GM12891 (cell line): Measurements from ENCODE around the gene RUNX3.

Experiments
- POLR2A ChIP-seq: IDR thresholded peaks from 2 replicates; pipeline ENCODE4 v1.6.1; 2011; ENCODE audit warnings: low read depth, low read length, control low read depth
- POLR2AphosphoS5 ChIP-seq: IDR thresholded peaks from 2 replicates; pipeline ENCODE4 v1.6.1; 2011; ENCODE audit warnings: low read depth, low read length, control low read depth
- POU2F2 ChIP-seq: IDR thresholded peaks from 2 replicates; pipeline ENCODE4 v1.6.1; 2011; ENCODE audit warnings: low read depth, mild to moderate bottlenecking, control low read depth, low read length, moderate library complexity
- SPI1 ChIP-seq: IDR thresholded peaks from 2 replicates; pipeline ENCODE4 v1.6.1; 2011; ENCODE audit warnings: low read depth, low read length, control low read depth
- TAF1 ChIP-seq: IDR thresholded peaks from 2 replicates; pipeline ENCODE4 v1.6.1; 2011; ENCODE audit warnings: low read depth, low read length, control low read depth

GRCh38 chr1:24875991-24876506 is 54.0 kb downstream of the RUNX3 start:
- TF ChIP-seq SPI1 (no peak), POLR2AphosphoS5 (no peak), POU2F2 (no peak), POLR2A (no peak), TAF1 (no peak)
